CD14-positive monocyte (primary cell): ENCODE results near the gene UNC5C. TPM values are rescaled to one million over a fixed set of nuclear protein-coding genes. Genes with fewer than 3 reads are reported as not detected.

Source experiments
- DNase-seq, 3 donors: peaks; one replicate each; pipeline ENCODE4 v3.0.0-alpha.2; 2011 to 2022
- H2AFZ ChIP-seq: 2 replicates; pipeline ENCODE4 v1.6.0; 2012; ENCODE audit warnings: mild to moderate bottlenecking, low read depth, low read length, inconsistent platforms; ENCODE audit not compliant: insufficient read depth, poor library complexity, severe bottlenecking
- H3K27ac ChIP-seq, 2 donors: 1 replicate in 1 of 2; 2 replicates in 1 of 2; pipeline ENCODE4 v1.5.1; 2012 to 2013; ENCODE audit warnings: low read length in 2 of 2, control low read depth in 1 of 2, inconsistent platforms in 1 of 2, low read depth in 1 of 2, mild to moderate bottlenecking in 1 of 2
- H3K27me3 ChIP-seq, 2 donors: one replicate each; pipeline versions ENCODE4 v1.6.0 to v1.6.1; 2011 to 2013; ENCODE audit warnings: low read length in 2 of 2; ENCODE audit not compliant: control insufficient read depth in 2 of 2, insufficient read depth in 2 of 2
- H3K36me3 ChIP-seq, 2 donors: replicated peaks in 1 of 2; 1 replicate in 1 of 2; 2 replicates in 1 of 2; pipeline versions ENCODE4 v1.5.1 to v1.6.1; 2012 to 2013; ENCODE audit warnings: low read length in 2 of 2, control low read depth in 1 of 2, inconsistent platforms in 1 of 2, mild to moderate bottlenecking in 1 of 2; ENCODE audit not compliant: insufficient read depth in 2 of 2, control insufficient read depth in 1 of 2
- H3K4me1 ChIP-seq, 2 donors: 1 replicate in 1 of 2; 2 replicates in 1 of 2; pipeline versions ENCODE4 v1.5.1 to v1.6.1; 2012 to 2013; ENCODE audit warnings: low read length in 2 of 2, control low read depth in 1 of 2, inconsistent platforms in 1 of 2, mild to moderate bottlenecking in 1 of 2, moderate library complexity in 1 of 2; ENCODE audit not compliant: insufficient read depth in 2 of 2, control insufficient read depth in 1 of 2
- H3K4me2 ChIP-seq: replicated peaks from 2 replicates; pipeline ENCODE3; 2012; ENCODE audit warnings: low read length, moderate library complexity, mild to moderate bottlenecking; ENCODE audit not compliant: poor library complexity, severe bottlenecking; ENCODE audit errors: extremely low read depth
- H3K4me3 ChIP-seq, 3 experiments: fragments of 200-600 bp in 1 of 3; sonication (generic) in 1 of 3; replicated peaks in 1 of 3; 1 replicate in 2 of 3; 2 replicates in 1 of 3; pipeline ENCODE4 v1.5.1; 2011 to 2013; ENCODE audit warnings: low read length in 3 of 3, mild to moderate bottlenecking in 3 of 3, control low read depth in 2 of 3, low read depth in 2 of 3, inconsistent platforms in 1 of 3, moderate library complexity in 1 of 3
- H3K79me2 ChIP-seq: 2 replicates; pipeline ENCODE4 v1.6.0; 2012; ENCODE audit warnings: mild to moderate bottlenecking, control low read depth, inconsistent platforms, low read length, moderate library complexity; ENCODE audit not compliant: insufficient read depth
- H3K9ac ChIP-seq: 2 replicates; pipeline ENCODE4 v1.6.0; 2017; ENCODE audit warnings: low read length, mild to moderate bottlenecking; ENCODE audit not compliant: insufficient read depth, poor library complexity, severe bottlenecking
- H3K9me3 ChIP-seq, 2 donors: replicated peaks in 1 of 2; 1 replicate in 1 of 2; 2 replicates in 1 of 2; pipeline versions ENCODE4 v1.5.1 to v1.6.1; 2012 to 2013; ENCODE audit warnings: low read length in 2 of 2, control low read depth in 1 of 2; ENCODE audit not compliant: control insufficient read depth in 1 of 2, insufficient read depth in 1 of 2
- H4K20me1 ChIP-seq: 2 replicates; pipeline ENCODE4 v1.6.0; 2012; ENCODE audit warnings: mild to moderate bottlenecking, low read length, control low read depth, moderate library complexity; ENCODE audit not compliant: insufficient read depth
- H3K27ac Mint-ChIP-seq, 7 donors: one replicate each; pipeline ENCODE4 v1.8.0; 2020; ENCODE audit warnings: mild to moderate bottlenecking in 7 of 7, mixed read lengths in 7 of 7, moderate library complexity in 6 of 7, inconsistent platforms in 2 of 7
- H3K27me3 Mint-ChIP-seq, 3 donors: one replicate each; pipeline ENCODE4 v1.8.0; 2021 to 2022; ENCODE audit warnings: low read depth in 3 of 3, mild to moderate bottlenecking in 3 of 3, mixed read lengths in 3 of 3, moderate library complexity in 3 of 3, inconsistent platforms in 1 of 3
- H3K36me3 Mint-ChIP-seq, 2 donors: one replicate each; pipeline ENCODE4 v1.8.0; 2020; ENCODE audit warnings: mixed read lengths in 2 of 2, inconsistent platforms in 1 of 2, mild to moderate bottlenecking in 1 of 2
- H3K4me1 Mint-ChIP-seq: one replicate; pipeline ENCODE4 v1.8.0; 2020; ENCODE audit warnings: mild to moderate bottlenecking, mixed read lengths
- H3K4me3 Mint-ChIP-seq, 2 donors: one replicate each; pipeline ENCODE4 v1.8.0; 2020; ENCODE audit warnings: mild to moderate bottlenecking in 2 of 2, mixed read lengths in 2 of 2, moderate library complexity in 1 of 2
- H3K9me3 Mint-ChIP-seq, 7 donors: one replicate each; pipeline ENCODE4 v1.8.0; 2020 to 2022; ENCODE audit warnings: mixed read lengths in 7 of 7, mild to moderate bottlenecking in 6 of 7, moderate library complexity in 6 of 7, inconsistent platforms in 2 of 7
- CTCF ChIP-seq: fragments of 200-600 bp; IDR thresholded peaks from one replicate; pipeline ENCODE4 v1.8.0; 2022; ENCODE audit warnings: antibody characterized with exemption, mild to moderate bottlenecking
- WGBS: methylation state at CpG from one replicate; pipeline ENCODE4 v1.1.5; 2013; ENCODE audit warnings: missing lambda C conversion rate; ENCODE audit not compliant: insufficient coverage; 5-methylcytosine and 5-hydroxymethylcytosine counted together
- intact Hi-C, 2 donors: fragments of 100-400 bp; cut with micrococcal nuclease; formaldehyde crosslinking; loops; one replicate each; pipeline versions ENCODE4 v1.15.0 to v1.15.1; 2023
- polyA plus RNA-seq, 3 donors: library from polyadenylated mRNA; depleted of rRNA in 1 of 3; unstranded in 2 of 3; stranded (reverse) in 1 of 3; fragments of 300-500 nt in 2 of 3; fragments of >200 nt in 1 of 3; fragmentation: Illumina TruSeq in 2 of 3; gene quantifications; 1 replicate in 2 of 3; 2 replicates in 1 of 3; pipeline ENCODE4 v1.2.3, GENCODE V29; 2012 to 2021

UNC5C gene
- polyA plus RNA-seq, 3 donors, result 0.03 TPM; not detected in 2

GRCh38 chr4:95445251-95445650, 103.5 kb downstream of the UNC5C start:
- H3K4me2 ChIP-seq, result no peak overlapping the region
- no peak overlapping the region for H3K4me3 ChIP-seq
- no peaks in the 10 kb centered on the region for H3K36me3 ChIP-seq
- H3K79me2 ChIP-seq, result no peaks in the 10 kb centered on the region
- H3K4me3 Mint-ChIP-seq, result no peak overlapping the region
- intact Hi-C loops, result no loop called here
- no peaks in the 10 kb centered on the region for H3K4me1 ChIP-seq
- H3K36me3 Mint-ChIP-seq, result no peaks in the 10 kb centered on the region
- no peak overlapping the region for H3K27ac ChIP-seq
- no peak overlapping the region for H3K27ac Mint-ChIP-seq
- peaks cover 0 to 7% (median 2%) of the 10 kb centered on the region in 7 donors for H3K9me3 Mint-ChIP-seq
- no peak overlapping the region for H3K9ac ChIP-seq
- H3K9me3 ChIP-seq, result peaks cover 0 to 3% of the 10 kb centered on the region in 2 donors
- DNase-seq, result no peak
- H3K27me3 ChIP-seq, result no peaks in the 10 kb centered on the region
- H3K27me3 Mint-ChIP-seq, result peaks cover 0 to 2% (median 0%) of the 10 kb centered on the region in 3 donors
- no peak overlapping the region for H2AFZ ChIP-seq
- no peaks in the 10 kb centered on the region for H3K4me1 Mint-ChIP-seq
- no peak for TF ChIP-seq CTCF
- 100% methylated on average over 2 of the region's 5 CpGs for WGBS
- H4K20me1 ChIP-seq, result no peaks in the 10 kb centered on the region

DNA sequence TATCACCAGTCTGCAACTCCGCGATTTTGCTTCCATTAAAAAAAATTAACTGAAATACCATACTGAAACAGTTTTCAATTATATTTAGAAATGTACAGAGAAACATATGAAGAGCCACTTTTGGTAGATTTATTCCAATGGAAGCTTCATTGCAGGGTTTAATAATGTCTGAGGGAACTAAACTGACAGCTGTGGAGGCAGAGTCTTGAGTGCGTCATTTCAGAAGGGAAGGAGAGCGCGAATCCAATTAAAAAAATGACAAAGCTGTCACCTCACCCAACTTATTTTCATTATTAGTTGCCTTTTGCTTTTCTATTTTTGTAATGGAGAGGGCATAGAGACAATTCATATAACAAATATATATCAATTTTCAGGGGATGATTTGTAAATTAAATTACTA, 104.0 kb downstream of the UNC5C start:
- peaks cover 0 to 7% (median 2%) of the 10 kb centered on the region in 7 donors for H3K9me3 Mint-ChIP-seq
- Histone ChIP-seq H3K4me3 (no peak overlapping the region), H2AFZ (no peak overlapping the region), H3K4me1 (no peaks in the 10 kb centered on the region), H3K9ac (no peak overlapping the region), H3K27me3 (no peaks in the 10 kb centered on the region), H3K79me2 (no peaks in the 10 kb centered on the region), H3K36me3 (no peaks in the 10 kb centered on the region), H3K9me3 (peaks cover 0 to 3% of the 10 kb centered on the region in 2 donors), H3K4me2 (no peak overlapping the region), H3K27ac (no peak overlapping the region), H4K20me1 (no peaks in the 10 kb centered on the region)
- no peaks in the 10 kb centered on the region for H3K36me3 Mint-ChIP-seq
- H3K27me3 Mint-ChIP-seq, result peaks cover 0 to 2% (median 0%) of the 10 kb centered on the region in 3 donors
- no peak for DNase-seq
- no peak overlapping the region for H3K4me3 Mint-ChIP-seq
- WGBS, result no CpG with 5 or more reads among the region's 5 CpGs
- intact Hi-C loops, result no loop called here
- no peak overlapping the region for H3K27ac Mint-ChIP-seq
- H3K4me1 Mint-ChIP-seq, result no peaks in the 10 kb centered on the region
- TF ChIP-seq CTCF, result no peak
